Measurements from ENCODE around the gene PSAP. TPM values are rescaled to one million over a fixed set of nuclear protein-coding genes. Genes with fewer than 3 reads are reported as not detected.

The PSAP gene
- total and polyA plus RNA-seq, 2 experiments from 2014 or later = 151 to 391 TPM

DNA sequence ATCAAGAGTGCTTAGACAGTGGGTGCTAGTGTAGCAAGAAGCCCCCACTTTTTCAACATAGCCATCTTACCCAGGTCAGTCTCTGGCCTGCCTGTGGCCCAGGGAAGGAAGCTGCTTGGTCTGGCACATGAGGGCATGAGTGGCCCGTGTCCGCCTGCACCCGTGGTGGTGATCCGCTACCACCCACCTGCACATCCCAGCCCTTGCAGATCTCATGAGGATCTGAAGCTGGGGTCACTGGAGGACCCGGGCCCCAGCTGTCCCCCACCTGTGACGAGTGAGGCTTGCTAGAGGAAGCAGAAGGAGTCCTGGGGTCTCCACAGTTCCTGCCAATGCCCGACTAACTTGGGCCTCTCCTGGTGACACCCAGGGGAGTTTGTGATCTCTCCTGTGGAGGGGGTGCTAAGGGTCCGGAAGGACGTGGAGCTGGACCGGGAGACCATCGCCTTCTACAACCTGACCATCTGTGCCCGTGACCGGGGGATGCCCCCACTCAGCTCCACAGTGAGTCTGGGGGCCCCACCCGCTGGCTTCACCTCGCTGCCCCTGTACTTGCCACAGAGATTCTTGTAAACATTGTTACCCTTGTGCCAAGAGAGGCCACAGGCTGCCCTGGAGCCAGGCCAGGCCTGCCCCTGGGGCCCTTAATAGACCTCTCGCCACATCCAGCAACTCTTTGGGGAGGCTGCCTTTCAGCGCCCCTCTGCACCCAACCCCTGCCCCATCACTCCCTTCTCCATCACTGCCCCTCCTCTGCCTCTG, 67.0 kb downstream of the PSAP start:
- H3K27me3 ChIP-seq (ENCODE audit: insufficient read depth) = no peaks in the 10 kb centered on the region

More for the DNA sequence above, 67.0 kb downstream of the PSAP start:
- peaks cover 21% of the 10 kb centered on the region for H3K4me1 Mint-ChIP-seq
- no peaks in the 10 kb centered on the region for H3K36me3 Mint-ChIP-seq (ENCODE audit: low read depth)
- Histone ChIP-seq H3K4me3 (no peak overlapping the region), H3K4me2 (no peak overlapping the region), H3K9me2 (ENCODE audit: insufficient read depth) (no peaks in the 10 kb centered on the region), H2AFZ (no peak overlapping the region), H3K36me3 (ENCODE audit: insufficient read depth) (no peaks in the 10 kb centered on the region), H4K20me1 (replicated peaks; ENCODE audit: insufficient read depth) (no peaks in the 10 kb centered on the region), H3K27ac (ENCODE audit: low read depth) (no peak overlapping the region), H3K4me1 (ENCODE audit: insufficient read depth) (peaks cover 8% of the 10 kb centered on the region), H3F3A (replicated peaks; ENCODE audit: low read depth) (no peaks in the 10 kb centered on the region), H3K79me2 (replicated peaks; ENCODE audit: insufficient read depth) (no peaks in the 10 kb centered on the region)
- no peak overlapping the region for H3K4me3 Mint-ChIP-seq
- ATAC-seq (no peak), DNase-seq (ENCODE audit: low spot score) (no peak)
- H3K27me3 Mint-ChIP-seq (ENCODE audit: insufficient read depth, low read depth, poor library complexity) = peaks cover 22% of the 10 kb centered on the region
- TF ChIP-seq NANOG (IDR thresholded peaks at IDR 0.05; ENCODE audit: borderline replicate concordance) (no peak), ZNF331 (CRISPR knock-in tag; IDR thresholded peaks at IDR 0.05; ENCODE audit: low read depth) (no peak), EZH2 (IDR thresholded peaks at IDR 0.05; ENCODE audit: low read depth, unreplicated experiment) (no peak), STAT1 (IDR thresholded peaks at IDR 0.05; ENCODE audit: unreplicated experiment) (no peak), CTCF (conservative IDR thresholded peaks at IDR 0.05; ENCODE audit: low read depth in 2 of 2) (no peak), POLR2AphosphoS5 (IDR thresholded peaks at IDR 0.05; ENCODE audit: low read depth) (no peak), REST (IDR thresholded peaks at IDR 0.05; ENCODE audit: unreplicated experiment) (no peak), ZNF114 (CRISPR knock-in tag; IDR thresholded peaks at IDR 0.05) (no peak), EZH2phosphoT487 (IDR thresholded peaks at IDR 0.05; ENCODE audit: unreplicated experiment) (no peak), ETS1 (IDR thresholded peaks at IDR 0.05) (no peak), CREB1 (CRISPR knock-in tag; IDR thresholded peaks at IDR 0.05; ENCODE audit: low read depth) (no peak)
- TF ChIP-seq, protein P1, sequence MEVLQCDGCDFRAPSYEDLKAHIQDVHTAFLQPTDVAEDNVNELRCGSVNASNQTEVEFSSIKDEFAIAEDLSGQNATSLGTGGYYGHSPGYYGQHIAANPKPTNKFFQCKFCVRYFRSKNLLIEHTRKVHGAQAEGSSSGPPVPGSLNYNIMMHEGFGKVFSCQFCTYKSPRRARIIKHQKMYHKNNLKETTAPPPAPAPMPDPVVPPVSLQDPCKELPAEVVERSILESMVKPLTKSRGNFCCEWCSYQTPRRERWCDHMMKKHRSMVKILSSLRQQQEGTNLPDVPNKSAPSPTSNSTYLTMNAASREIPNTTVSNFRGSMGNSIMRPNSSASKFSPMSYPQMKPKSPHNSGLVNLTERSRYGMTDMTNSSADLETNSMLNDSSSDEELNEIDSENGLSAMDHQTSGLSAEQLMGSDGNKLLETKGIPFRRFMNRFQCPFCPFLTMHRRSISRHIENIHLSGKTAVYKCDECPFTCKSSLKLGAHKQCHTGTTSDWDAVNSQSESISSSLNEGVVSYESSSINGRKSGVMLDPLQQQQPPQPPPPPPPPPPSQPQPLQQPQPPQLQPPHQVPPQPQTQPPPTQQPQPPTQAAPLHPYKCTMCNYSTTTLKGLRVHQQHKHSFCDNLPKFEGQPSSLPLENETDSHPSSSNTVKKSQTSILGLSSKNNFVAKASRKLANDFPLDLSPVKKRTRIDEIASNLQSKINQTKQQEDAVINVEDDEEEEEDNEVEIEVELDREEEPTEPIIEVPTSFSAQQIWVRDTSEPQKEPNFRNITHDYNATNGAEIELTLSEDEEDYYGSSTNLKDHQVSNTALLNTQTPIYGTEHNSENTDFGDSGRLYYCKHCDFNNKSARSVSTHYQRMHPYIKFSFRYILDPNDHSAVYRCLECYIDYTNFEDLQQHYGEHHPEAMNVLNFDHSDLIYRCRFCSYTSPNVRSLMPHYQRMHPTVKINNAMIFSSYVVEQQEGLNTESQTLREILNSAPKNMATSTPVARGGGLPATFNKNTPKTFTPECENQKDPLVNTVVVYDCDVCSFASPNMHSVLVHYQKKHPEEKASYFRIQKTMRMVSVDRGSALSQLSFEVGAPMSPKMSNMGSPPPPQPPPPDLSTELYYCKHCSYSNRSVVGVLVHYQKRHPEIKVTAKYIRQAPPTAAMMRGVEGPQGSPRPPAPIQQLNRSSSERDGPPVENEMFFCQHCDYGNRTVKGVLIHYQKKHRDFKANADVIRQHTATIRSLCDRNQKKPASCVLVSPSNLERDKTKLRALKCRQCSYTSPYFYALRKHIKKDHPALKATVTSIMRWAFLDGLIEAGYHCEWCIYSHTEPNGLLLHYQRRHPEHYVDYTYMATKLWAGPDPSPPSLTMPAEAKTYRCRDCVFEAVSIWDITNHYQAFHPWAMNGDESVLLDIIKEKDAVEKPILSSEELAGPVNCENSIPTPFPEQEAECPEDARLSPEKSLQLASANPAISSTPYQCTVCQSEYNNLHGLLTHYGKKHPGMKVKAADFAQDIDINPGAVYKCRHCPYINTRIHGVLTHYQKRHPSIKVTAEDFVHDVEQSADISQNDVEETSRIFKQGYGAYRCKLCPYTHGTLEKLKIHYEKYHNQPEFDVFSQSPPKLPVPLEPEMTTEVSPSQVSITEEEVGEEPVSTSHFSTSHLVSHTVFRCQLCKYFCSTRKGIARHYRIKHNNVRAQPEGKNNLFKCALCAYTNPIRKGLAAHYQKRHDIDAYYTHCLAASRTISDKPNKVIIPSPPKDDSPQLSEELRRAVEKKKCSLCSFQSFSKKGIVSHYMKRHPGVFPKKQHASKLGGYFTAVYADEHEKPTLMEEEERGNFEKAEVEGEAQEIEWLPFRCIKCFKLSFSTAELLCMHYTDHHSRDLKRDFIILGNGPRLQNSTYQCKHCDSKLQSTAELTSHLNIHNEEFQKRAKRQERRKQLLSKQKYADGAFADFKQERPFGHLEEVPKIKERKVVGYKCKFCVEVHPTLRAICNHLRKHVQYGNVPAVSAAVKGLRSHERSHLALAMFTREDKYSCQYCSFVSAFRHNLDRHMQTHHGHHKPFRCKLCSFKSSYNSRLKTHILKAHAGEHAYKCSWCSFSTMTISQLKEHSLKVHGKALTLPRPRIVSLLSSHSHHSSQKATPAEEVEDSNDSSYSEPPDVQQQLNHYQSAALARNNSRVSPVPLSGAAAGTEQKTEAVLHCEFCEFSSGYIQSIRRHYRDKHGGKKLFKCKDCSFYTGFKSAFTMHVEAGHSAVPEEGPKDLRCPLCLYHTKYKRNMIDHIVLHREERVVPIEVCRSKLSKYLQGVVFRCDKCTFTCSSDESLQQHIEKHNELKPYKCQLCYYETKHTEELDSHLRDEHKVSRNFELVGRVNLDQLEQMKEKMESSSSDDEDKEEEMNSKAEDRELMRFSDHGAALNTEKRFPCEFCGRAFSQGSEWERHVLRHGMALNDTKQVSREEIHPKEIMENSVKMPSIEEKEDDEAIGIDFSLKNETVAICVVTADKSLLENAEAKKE (CRISPR knock-in tag; IDR thresholded peaks at IDR 0.05) = no peak
- H3K27ac Mint-ChIP-seq = no peak overlapping the region
- no peaks in the 10 kb centered on the region for H3K9me3 Mint-ChIP-seq
